MCF 10A (cell line): Measurements from ENCODE around the gene HOGA1. TPM values are rescaled to one million over a fixed set of nuclear protein-coding genes. Genes with fewer than 3 reads are reported as not detected.

Experiments used
- BruUV-seq: library from RNA; stranded (reverse); fragments of 400-500 nt; replicated peaks from 2 replicates; lab custom pipeline; 2021; lab: Mats Ljungman, UMichigan
- CTCF ChIA-PET: fragments of 300-600 bp; sonication (Branson Sonifier 250); formaldehyde crosslinking; extraction: SDS; loops from one replicate; lab custom pipeline; 2021; ENCODE audit warnings: antibody characterized with exemption, inconsistent platforms; lab: Yijun Ruan, JAX
- POLR2A ChIA-PET: fragments of 300-600, 350-650 bp; sonication (Branson Sonifier 250); formaldehyde crosslinking; extraction: SDS; loops from one replicate; lab custom pipeline; 2020; ENCODE audit warnings: antibody characterized with exemption, inconsistent platforms; lab: Yijun Ruan, JAX
- DNase-seq: peaks from one replicate; pipeline ENCODE4 v3.0.0-alpha.2; 2018; ENCODE audit not compliant: unreplicated experiment
- H3K27ac Mint-ChIP-seq: one replicate; pipeline ENCODE4 v1.8.0; 2022; ENCODE audit warnings: mild to moderate bottlenecking, low read depth, mixed read lengths; ENCODE audit not compliant: unreplicated experiment
- H3K27me3 Mint-ChIP-seq: one replicate; pipeline ENCODE4 v1.8.0; 2022; ENCODE audit warnings: mixed read lengths; ENCODE audit not compliant: insufficient read depth, unreplicated experiment
- H3K36me3 Mint-ChIP-seq: one replicate; pipeline ENCODE4 v1.8.0; 2022; ENCODE audit warnings: mild to moderate bottlenecking, moderate library complexity, mixed read lengths; ENCODE audit not compliant: insufficient read depth, unreplicated experiment
- H3K4me1 Mint-ChIP-seq: one replicate; pipeline ENCODE4 v1.8.0; 2022; ENCODE audit warnings: mixed read lengths; ENCODE audit not compliant: insufficient read depth, unreplicated experiment
- H3K4me3 Mint-ChIP-seq: one replicate; pipeline ENCODE4 v1.8.0; 2022; ENCODE audit warnings: mild to moderate bottlenecking, moderate library complexity, mixed read lengths; ENCODE audit not compliant: unreplicated experiment
- H3K9me3 Mint-ChIP-seq: one replicate; pipeline ENCODE4 v1.8.0; 2022; ENCODE audit warnings: mixed read lengths; ENCODE audit not compliant: unreplicated experiment
- intact Hi-C: fragments of 100-400 bp; cut with micrococcal nuclease; formaldehyde crosslinking; loops from 2 replicates; pipeline ENCODE4 v1.14.1; 2022
- total RNA-seq: library from RNA; stranded (reverse); gene quantifications from 2 replicates; pipeline ENCODE4 v1.2.3, GENCODE V29; 2022
- TF ChIP-seq, protein P1 (sequence below): fragments of 200-600 bp; IDR thresholded peaks from one replicate; pipeline ENCODE4 v1.8.0; 2022; ENCODE audit warnings: antibody characterized with exemption, mild to moderate bottlenecking; ENCODE audit not compliant: unreplicated experiment

HOGA1 gene
- total RNA-seq, 1 experiment from 2014 or later, result 1.7 TPM

- DNase-seq, result no peak
- peaks cover 24% of the 10 kb centered on the region for H3K4me1 Mint-ChIP-seq
- no peaks in the 10 kb centered on the region for H3K9me3 Mint-ChIP-seq
- no TSS peak for BruUV-seq
- no peaks in the 10 kb centered on the region for H3K27me3 Mint-ChIP-seq
- no peak overlapping the region for H3K4me3 Mint-ChIP-seq
- TF ChIP-seq, protein P1, sequence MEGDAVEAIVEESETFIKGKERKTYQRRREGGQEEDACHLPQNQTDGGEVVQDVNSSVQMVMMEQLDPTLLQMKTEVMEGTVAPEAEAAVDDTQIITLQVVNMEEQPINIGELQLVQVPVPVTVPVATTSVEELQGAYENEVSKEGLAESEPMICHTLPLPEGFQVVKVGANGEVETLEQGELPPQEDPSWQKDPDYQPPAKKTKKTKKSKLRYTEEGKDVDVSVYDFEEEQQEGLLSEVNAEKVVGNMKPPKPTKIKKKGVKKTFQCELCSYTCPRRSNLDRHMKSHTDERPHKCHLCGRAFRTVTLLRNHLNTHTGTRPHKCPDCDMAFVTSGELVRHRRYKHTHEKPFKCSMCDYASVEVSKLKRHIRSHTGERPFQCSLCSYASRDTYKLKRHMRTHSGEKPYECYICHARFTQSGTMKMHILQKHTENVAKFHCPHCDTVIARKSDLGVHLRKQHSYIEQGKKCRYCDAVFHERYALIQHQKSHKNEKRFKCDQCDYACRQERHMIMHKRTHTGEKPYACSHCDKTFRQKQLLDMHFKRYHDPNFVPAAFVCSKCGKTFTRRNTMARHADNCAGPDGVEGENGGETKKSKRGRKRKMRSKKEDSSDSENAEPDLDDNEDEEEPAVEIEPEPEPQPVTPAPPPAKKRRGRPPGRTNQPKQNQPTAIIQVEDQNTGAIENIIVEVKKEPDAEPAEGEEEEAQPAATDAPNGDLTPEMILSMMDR, result no peak
- H3K36me3 Mint-ChIP-seq, result peaks cover 7% of the 10 kb centered on the region
- intact Hi-C loops, result no loop called here
- CTCF ChIA-PET, result interaction anchor here (0.6 to 12.4 kb wide), 4 partner anchors 9 to 79 kb away, joined by 3 to 373 read pairs (median 4); partner anchors contain the start of gene UBTD1
- POLR2A ChIA-PET, result interaction anchor here (0.6 to 1.3 kb wide), 4 partner anchors 18 to 80 kb away, joined by 3 to 6 read pairs (median 5); no protein-coding TSS in a partner anchor
- H3K27ac Mint-ChIP-seq, result no peak overlapping the region
These were observed 6.5 kb upstream of the HOGA1 start for GRCh38 chr10:97577701-97578100.

- H3K9me3 Mint-ChIP-seq, result no peaks in the 10 kb centered on the region
- H3K27ac Mint-ChIP-seq, result no peak overlapping the region
- TF ChIP-seq, protein P1, result no peak
- no peak overlapping the region for H3K4me3 Mint-ChIP-seq
- peaks cover 18% of the 10 kb centered on the region for H3K4me1 Mint-ChIP-seq
- ChIA-PET CTCF (interaction anchor here (1.0 to 12.4 kb wide), 2 partner anchors 10 to 34 kb away, joined by 4 to 373 read pairs; no protein-coding TSS in a partner anchor), POLR2A (interaction anchor here (1.3 kb wide), 1 partner anchor 30 kb away, joined by 5 read pairs; no protein-coding TSS in a partner anchor)
- H3K27me3 Mint-ChIP-seq, result no peaks in the 10 kb centered on the region
- intact Hi-C loops, result no loop called here
- H3K36me3 Mint-ChIP-seq, result peaks cover 7% of the 10 kb centered on the region
- BruUV-seq, result no TSS peak
- no peak for DNase-seq
These were observed 5.9 kb upstream of the HOGA1 start for GRCh38 chr10:97578171-97578844.

DNA sequence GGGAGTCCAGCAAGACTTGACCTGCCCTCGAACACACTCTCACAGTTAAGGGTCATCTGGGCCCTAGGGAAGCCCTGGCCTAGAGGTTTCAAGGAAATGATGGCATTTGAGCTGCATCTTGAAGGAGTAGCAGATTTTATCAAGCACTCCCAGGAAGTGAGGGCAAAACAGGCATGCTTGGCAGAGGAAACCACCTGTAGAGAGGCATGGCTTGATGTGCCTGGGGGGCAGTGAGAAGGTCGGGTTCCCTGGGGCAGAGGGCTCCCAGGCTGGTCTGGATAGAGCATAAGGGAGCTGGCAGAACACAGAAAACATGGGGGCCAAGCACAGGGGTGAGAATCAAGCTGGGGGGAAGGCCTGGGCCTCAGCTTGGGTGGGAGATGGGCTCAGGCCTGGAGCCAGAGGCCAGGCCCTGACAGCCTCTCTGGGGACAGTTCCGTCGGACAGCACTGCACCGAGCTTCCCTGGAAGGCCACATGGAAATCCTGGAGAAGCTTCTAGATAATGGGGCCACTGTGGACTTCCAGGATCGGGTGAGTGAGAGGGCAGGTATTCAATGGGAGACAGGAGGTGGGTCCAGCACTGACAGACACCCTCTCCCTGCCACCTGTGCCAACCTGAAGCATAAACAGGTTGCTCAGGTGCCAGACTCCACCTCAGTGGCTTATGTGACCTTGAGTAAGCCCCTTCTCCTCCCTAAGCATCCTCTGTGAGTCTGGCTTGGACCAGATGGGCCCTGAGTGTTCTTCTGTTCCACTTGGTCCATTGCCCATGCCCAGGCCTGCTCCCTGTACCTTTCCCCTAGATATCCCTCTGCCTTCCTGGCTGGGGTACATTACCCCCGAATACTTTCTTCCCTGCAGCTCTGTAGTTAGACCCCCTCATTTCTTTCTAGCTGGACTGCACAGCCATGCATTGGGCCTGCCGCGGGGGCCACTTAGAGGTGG, 3.5 kb upstream of the HOGA1 start:
- Mint-ChIP-seq H3K9me3 (no peaks in the 10 kb centered on the region), H3K4me1 (peaks cover 26% of the 10 kb centered on the region), H3K27ac (no peak overlapping the region), H3K4me3 (no peak overlapping the region), H3K36me3 (peaks cover 7% of the 10 kb centered on the region), H3K27me3 (no peaks in the 10 kb centered on the region)
- no TSS peak for BruUV-seq
- no peak for DNase-seq
- ChIA-PET CTCF (interaction anchor here (0.6 to 5.2 kb wide), 5 partner anchors 8 to 122 kb away, joined by 3 to 23 read pairs (median 3); partner anchors contain the start of gene ANKRD2), POLR2A (no interaction called here)
- intact Hi-C loops, result no loop called here
- TF ChIP-seq, protein P1, result no peak
